Measurements from ENCODE around the gene LCN15. TPM values are rescaled to one million over a fixed set of nuclear protein-coding genes. Genes with fewer than 3 reads are reported as not detected.
A peak's percentile ranks its signal among the peaks of the same experiment; 100 is the strongest.

LCN15 gene
- total and polyA plus RNA-seq, 11 donors, result 0.64 to 2.8 (median 1.2) TPM; not detected in 4

GRCh38 chr9:136759001-136759400, 5.3 kb downstream of the LCN15 start:
- intact Hi-C loops (cut with DNase I), result no loop called here
- peaks cover 0 to 18% (median 0%) of the 10 kb centered on the region in 12 donors for H3K4me1 ChIP-seq
- TF ChIP-seq, protein P1, sequence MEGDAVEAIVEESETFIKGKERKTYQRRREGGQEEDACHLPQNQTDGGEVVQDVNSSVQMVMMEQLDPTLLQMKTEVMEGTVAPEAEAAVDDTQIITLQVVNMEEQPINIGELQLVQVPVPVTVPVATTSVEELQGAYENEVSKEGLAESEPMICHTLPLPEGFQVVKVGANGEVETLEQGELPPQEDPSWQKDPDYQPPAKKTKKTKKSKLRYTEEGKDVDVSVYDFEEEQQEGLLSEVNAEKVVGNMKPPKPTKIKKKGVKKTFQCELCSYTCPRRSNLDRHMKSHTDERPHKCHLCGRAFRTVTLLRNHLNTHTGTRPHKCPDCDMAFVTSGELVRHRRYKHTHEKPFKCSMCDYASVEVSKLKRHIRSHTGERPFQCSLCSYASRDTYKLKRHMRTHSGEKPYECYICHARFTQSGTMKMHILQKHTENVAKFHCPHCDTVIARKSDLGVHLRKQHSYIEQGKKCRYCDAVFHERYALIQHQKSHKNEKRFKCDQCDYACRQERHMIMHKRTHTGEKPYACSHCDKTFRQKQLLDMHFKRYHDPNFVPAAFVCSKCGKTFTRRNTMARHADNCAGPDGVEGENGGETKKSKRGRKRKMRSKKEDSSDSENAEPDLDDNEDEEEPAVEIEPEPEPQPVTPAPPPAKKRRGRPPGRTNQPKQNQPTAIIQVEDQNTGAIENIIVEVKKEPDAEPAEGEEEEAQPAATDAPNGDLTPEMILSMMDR (IDR thresholded peaks at IDR 0.05), result no peak
- TF ChIP-seq POLR2A (IDR thresholded peaks at IDR 0.05), result no peak
- no peak overlapping the region for H3K4me3 ChIP-seq
- peaks cover 0 to 10% (median 0%) of the 10 kb centered on the region in 12 donors for H3K9me3 ChIP-seq
- H3K27me3 ChIP-seq, result peaks cover 0 to 5% (median 0%) of the 10 kb centered on the region in 9 donors
- 78 to 81% (median 80%) methylated on average over 7 to 9 of the region's 9 CpGs for WGBS, 4 donors
- no peak for ATAC-seq
- H3K36me3 ChIP-seq, result no peaks in the 10 kb centered on the region
- no peak overlapping the region for H3K27ac ChIP-seq
- no peak for DNase-seq

- no peak overlapping the region for H3K27ac ChIP-seq
- peaks cover 0 to 13% (median 0%) of the 10 kb centered on the region in 12 donors for H3K4me1 ChIP-seq
- H3K27me3 ChIP-seq, result peaks cover 0 to 5% (median 0%) of the 10 kb centered on the region in 9 donors
- H3K4me3 ChIP-seq, result no peak overlapping the region
- intact Hi-C loops (cut with DNase I), result no loop called here
- 87 to 93% (median 91%) methylated on average over 10 to 20 of the region's 20 CpGs for WGBS, 4 donors
- H3K9me3 ChIP-seq, result peaks cover 0 to 10% (median 0%) of the 10 kb centered on the region in 12 donors
- ATAC-seq (no peak), DNase-seq (peak in 2 of 5 donors; percentile 26 to 58)
- TF ChIP-seq, protein P1 (IDR thresholded peaks at IDR 0.05), result no peak
- no peak for TF ChIP-seq POLR2A (IDR thresholded peaks at IDR 0.05)
- H3K36me3 ChIP-seq, result no peaks in the 10 kb centered on the region
Measured at GRCh38 chr9:136757751-136758140, 6.6 kb downstream of the LCN15 start.

GRCh38 chr9:136757328-136757727, 7.0 kb downstream of the LCN15 start:
- WGBS, 4 donors, result 88 to 94% (median 92%) methylated on average over 18 to 20 of the region's 20 CpGs
- Histone ChIP-seq H3K4me3 (no peak overlapping the region), H3K9me3 (peaks cover 0 to 10% (median 0%) of the 10 kb centered on the region in 12 donors), H3K27me3 (peaks cover 0 to 2% (median 0%) of the 10 kb centered on the region in 9 donors), H3K36me3 (no peaks in the 10 kb centered on the region), H3K27ac (no peak overlapping the region), H3K4me1 (peaks cover 0 to 13% (median 0%) of the 10 kb centered on the region in 12 donors)
- peak in 2 of 5 donors; percentile 6 to 60 for DNase-seq
- ATAC-seq, result no peak
- no peak for TF ChIP-seq POLR2A (IDR thresholded peaks at IDR 0.05)
- TF ChIP-seq, protein P1 (IDR thresholded peaks at IDR 0.05), result no peak
- intact Hi-C loops (cut with DNase I), result no loop called here

- Histone ChIP-seq H3K36me3 (no peaks in the 10 kb centered on the region), H3K4me3 (no peak overlapping the region), H3K27ac (no peak overlapping the region), H3K4me1 (peaks cover 0 to 13% (median 0%) of the 10 kb centered on the region in 12 donors), H3K27me3 (no peaks in the 10 kb centered on the region), H3K9me3 (peaks cover 0 to 11% (median 0%) of the 10 kb centered on the region in 12 donors)
- TF ChIP-seq, protein P1 (IDR thresholded peaks at IDR 0.05), result no peak
- TF ChIP-seq POLR2A (IDR thresholded peaks at IDR 0.05), result no peak
- ATAC-seq (no peak), DNase-seq (peak in 2 of 5 donors; percentile 16 to 61)
- 92 to 95% (median 94%) methylated on average over 18 of the region's 18 CpGs for WGBS, 4 donors
- intact Hi-C loops (cut with DNase I), result no loop called here
Measured at GRCh38 chr9:136756836-136757235, 7.5 kb downstream of the LCN15 start.

Measured in heart left ventricle (tissue), 16 donors.